Activated CD4-positive, alpha-beta T cell treated with anti-CD3 and anti-CD28 coated beads for 48 hours (primary cell): ENCODE results near the gene ROR1.
A peak's percentile ranks its signal among the peaks of the same experiment; 100 is the strongest.

Source experiments
- DNase-seq: peaks from one replicate; pipeline ENCODE4 v3.0.0-alpha.2; 2020

ROR1 gene

GRCh38 chr1:63914706-63915105 is 140.9 kb downstream of the ROR1 start:
- DNase-seq: no peak

GRCh38 chr1:63915121-63915520 is 141.3 kb downstream of the ROR1 start:
- DNase-seq: no peak

GRCh38 chr1:63916485-63917360 is 142.9 kb downstream of the ROR1 start:
- DNase-seq: no peak

GRCh38 chr1:63917571-63918417 is 144.0 kb downstream of the ROR1 start:
- peak; percentile 52 for DNase-seq

DNA sequence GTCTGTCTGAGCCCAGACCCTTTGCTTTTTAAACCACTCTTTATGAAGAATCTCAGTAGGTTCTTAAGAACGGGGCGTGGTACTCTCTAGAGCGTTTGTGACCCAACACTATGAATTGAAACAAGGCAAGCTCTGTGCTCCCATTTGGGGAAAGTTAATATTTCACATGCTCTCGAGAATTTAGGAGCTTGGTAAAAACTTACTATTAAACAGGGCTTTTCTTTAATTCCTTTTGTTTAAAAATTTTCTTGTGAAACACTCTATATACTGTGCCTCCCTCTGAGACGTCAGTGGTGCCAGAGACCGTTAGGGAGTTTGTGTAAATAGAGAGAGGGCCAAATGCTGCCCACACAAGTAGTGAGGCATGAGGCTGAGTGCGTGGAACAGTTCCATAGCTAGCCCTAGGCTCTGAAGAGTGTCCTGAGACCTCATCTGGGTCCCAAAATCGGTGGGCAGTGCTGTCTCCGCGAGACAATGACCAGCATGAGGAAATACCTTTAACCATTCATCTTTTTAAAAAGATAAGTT is 144.7 kb downstream of the ROR1 start:
- DNase-seq: no peak

DNA sequence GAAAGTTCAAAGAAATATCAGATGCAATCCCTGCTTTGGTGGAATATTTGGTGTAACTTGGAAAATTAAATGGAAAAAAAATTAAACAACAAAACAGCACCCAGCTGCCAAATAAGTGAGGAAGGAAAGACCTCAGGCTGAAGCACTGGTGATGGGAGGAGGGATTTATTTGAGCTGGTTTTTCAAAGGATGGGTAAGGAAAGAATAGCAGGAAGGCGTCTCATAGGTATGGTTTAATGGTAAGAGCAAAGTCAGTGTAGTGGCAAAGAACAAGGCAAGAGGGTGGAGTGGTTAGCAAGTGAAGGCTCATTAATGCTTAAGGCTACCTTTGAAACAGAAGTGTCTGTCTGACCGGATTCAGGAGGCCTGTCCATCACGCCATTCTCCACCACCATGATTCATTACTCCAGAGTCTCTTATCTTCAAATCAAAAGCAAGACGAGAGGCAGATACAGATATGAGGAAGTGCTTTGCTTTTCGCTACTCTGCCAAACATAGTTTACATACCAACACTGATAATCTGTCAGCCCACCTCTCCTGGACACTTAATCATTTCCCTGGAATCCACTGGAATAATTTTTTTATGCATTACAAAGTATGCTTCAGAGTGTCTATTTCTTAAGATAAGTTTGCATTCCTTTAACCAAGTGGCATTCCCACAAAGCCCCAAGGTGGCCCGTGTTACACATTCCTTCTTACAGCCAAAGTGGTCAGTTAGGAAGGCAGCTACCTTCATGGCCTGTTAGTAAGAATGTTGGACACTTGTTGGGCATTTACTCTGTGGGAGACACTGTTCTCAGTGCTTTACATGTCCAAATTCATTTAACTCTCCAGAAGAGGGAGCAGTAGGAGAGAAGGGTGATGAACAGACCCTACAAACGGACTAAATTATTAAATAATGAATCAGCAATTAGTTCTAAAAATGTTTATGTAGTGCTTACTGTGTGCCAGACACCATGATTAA is 146.6 kb downstream of the ROR1 start:
- DNase-seq: no peak

DNA sequence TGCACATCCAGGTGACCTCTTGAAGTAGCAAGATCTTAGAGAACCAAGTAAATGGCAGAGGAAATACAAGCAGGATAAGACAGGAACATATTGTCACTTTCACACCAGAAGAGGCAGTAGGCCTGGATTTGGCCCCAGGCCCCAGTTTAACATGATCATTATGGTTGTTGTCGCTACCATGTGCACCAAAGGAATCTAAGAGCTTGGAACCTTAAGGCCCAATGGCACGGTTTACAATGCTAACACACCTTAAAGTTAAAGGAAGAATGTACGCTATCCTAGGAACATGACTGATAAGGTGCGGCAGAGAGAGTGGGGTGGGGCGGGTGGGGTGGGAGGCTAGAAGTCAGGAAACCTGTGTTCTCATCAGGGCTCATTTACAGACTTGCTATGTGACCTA is 147.5 kb downstream of the ROR1 start:
- no peak for DNase-seq

- DNase-seq: no peak
Measured at GRCh38 chr1:63921802-63922201, 148.0 kb downstream of the ROR1 start.

- no peak for DNase-seq
Measured at GRCh38 chr1:63922848-63923247, 149.0 kb downstream of the ROR1 start.

DNA sequence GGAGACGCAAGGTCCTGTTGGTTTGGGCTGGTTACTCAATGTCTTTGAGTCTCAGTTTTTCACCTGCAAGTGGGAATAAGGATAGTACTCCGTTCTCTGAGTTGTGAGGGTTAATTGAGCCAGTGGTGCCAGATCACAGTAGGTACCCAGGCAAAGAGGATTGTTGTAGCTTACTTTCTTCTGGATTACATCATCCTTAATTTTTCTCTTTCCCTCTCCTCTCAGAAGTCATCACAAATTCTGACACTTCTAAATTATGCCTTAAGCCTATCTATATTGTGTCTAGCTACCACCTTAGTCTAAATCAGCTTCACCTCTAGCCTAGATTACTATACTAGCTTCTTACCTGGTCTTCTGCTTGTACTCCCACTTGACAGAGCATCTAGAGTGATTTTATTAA is 149.5 kb downstream of the ROR1 start:
- no peak for DNase-seq

DNA sequence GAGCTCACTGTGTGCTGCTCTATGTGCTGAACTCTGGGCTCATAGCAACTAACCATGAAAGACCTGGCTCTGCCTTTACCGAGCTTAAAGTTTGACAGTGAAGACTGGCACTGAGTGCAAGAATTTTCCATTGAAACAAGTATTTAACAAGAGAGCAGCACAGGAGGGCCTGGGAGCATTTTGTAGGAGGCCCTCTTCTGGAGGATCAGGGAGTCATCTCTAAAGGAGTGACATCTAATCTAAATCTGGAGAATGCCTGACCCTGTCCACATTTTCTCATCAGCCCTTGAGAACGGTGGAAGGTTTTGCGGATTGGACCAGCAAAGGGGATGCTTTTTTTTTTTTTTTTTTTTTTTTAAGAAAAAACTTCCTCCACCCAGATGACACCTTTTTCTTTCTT is 150.8 kb downstream of the ROR1 start:
- DNase-seq: no peak

GRCh38 chr1:63928186-63929105 is 154.6 kb downstream of the ROR1 start:
- no peak for DNase-seq

DNA sequence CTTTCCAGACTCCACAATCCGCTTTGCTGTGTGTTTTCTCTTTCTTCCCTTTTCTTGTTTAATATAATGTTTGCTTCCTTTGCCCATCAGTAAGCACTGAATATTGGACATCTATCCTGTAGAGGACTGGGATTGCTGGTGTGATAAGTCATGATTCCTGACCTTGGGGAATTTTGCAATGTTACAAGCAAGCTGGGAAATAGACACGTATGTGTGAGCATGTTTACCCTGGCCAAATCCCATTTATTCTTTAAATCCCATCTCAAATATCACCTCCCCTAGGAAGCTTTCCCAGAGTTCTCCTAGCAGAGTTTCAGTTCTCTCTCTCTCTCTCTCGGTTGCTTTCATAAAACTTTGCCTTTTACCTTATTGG is 155.3 kb downstream of the ROR1 start:
- no peak for DNase-seq

- no peak for DNase-seq
Measured at GRCh38 chr1:63931468-63931867, 157.7 kb downstream of the ROR1 start.

DNA sequence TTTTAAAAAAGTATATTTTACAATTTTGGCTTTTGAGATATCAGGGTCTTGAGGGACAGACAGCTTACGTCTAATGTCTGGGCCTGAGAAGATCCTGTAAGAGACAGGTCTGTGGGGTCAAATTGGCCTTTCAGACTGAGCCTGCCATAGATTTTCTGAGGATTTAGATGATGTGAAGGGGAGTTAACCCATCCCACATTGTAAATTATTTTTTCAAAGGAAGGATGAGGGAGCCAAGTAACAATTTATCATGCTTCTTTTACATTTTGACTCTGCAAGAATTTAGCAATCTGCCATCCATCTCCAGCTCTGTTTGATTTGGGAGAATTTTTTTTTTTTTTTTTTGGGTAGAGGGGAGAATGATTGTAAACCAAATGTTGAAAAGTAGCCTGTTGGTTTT is 160.9 kb downstream of the ROR1 start:
- no peak for DNase-seq

- no peak for DNase-seq
Measured at GRCh38 chr1:63935143-63935542, 161.3 kb downstream of the ROR1 start.

- DNase-seq: no peak
Measured at GRCh38 chr1:63935553-63935952, 161.7 kb downstream of the ROR1 start.

DNA sequence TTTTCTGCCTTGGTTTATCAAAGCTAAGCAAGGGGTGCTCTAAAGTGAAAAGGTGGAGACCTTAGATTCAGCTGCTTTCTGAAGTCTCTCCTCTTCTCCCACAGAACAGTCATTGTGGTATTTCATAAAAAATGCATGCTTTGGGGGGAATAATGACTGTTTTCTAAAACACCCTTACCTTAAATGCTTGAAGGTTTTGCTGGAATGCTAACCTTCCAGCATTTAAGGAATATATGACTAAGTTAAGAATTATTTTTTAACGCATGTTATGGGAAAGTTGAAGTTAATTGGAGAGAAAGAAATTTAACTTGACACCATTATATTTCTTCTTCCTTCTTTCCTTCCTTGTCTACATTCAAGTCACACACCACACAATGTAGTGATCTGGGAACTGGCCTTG is 162.5 kb downstream of the ROR1 start:
- DNase-seq: no peak

GRCh38 chr1:63936801-63937200 is 163.0 kb downstream of the ROR1 start:
- no peak for DNase-seq

GRCh38 chr1:63937461-63938022 is 163.7 kb downstream of the ROR1 start:
- no peak for DNase-seq

DNA sequence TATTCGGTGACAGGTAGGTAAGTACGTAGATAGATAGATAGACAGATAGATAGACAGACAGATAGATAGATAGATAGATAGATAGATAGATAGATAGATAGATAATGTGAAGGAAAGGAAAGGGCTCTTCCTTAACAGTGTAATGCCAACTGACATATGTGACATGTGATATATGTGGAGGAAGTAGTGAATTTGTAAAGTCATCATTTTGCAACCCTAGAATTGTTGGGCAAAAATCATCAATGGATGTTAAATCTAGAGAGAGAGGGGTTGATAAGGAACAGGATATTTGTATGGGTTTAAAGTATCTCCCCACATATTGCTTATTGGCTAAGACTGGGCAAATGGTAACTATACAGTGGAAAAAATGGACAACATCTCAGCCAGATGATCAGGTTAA is 166.6 kb downstream of the ROR1 start:
- no peak for DNase-seq
